ENCODE data around the gene GCSH. TPM values are rescaled to one million over a fixed set of nuclear protein-coding genes. Genes with fewer than 3 reads are reported as not detected.
A peak's percentile ranks its signal among the peaks of the same experiment; 100 is the strongest.

Gene GCSH
- total RNA-seq, 2 donors from 2014 or later: 109 to 118 TPM

GRCh38 chr16:81088836-81089235 lies 7.4 kb downstream of the GCSH start:
- no peak for DNase-seq
- Histone ChIP-seq H3K4me1 (ENCODE audit: control insufficient read depth, insufficient read depth, low read length) (peaks cover 4% of the 10 kb centered on the region), H3K27me3 (ENCODE audit: control insufficient read depth, insufficient read depth, low read length, poor library complexity, severe bottlenecking) (no peaks in the 10 kb centered on the region), H3K36me3 (ENCODE audit: control insufficient read depth, insufficient read depth, low read length) (peaks cover 64% of the 10 kb centered on the region), H3K4me3 (ENCODE audit: low read length) (no peak overlapping the region), H3K27ac (ENCODE audit: low read depth, low read length) (no peak overlapping the region), H3K9ac (ENCODE audit: extremely low read depth, low read length, poor library complexity, severe bottlenecking) (no peak overlapping the region), H3K9me3 (ENCODE audit: control insufficient read depth, low read length) (no peaks in the 10 kb centered on the region)
- Mint-ChIP-seq H3K4me3 (no peak overlapping the region), H3K9me3 (no peaks in the 10 kb centered on the region), H3K4me1 (peaks cover 6% of the 10 kb centered on the region), H3K36me3 (ENCODE audit: low read depth) (peaks cover 56% of the 10 kb centered on the region), H3K27ac (peak overlapping the region; percentile 20), H3K27me3 (ENCODE audit: insufficient read depth) (no peaks in the 10 kb centered on the region)
- TF ChIP-seq CTCF (conservative IDR thresholded peaks at IDR 0.05): no peak
- WGBS, 2 experiments (ENCODE audit: insufficient coverage in 1 of 2, insufficient read length in 1 of 2): 90 to 100% methylated on average over 3 to 4 of the region's 5 CpGs

GRCh38 chr16:81081014-81081413 lies 15.2 kb downstream of the GCSH start:
- no peak overlapping the region for H3K4me3 Mint-ChIP-seq
- Histone ChIP-seq H3K9me3 (ENCODE audit: control insufficient read depth, low read length) (no peaks in the 10 kb centered on the region), H3K27me3 (ENCODE audit: control insufficient read depth, insufficient read depth, low read length, poor library complexity, severe bottlenecking) (no peaks in the 10 kb centered on the region), H3K36me3 (ENCODE audit: control insufficient read depth, insufficient read depth, low read length) (peaks cover 31% of the 10 kb centered on the region), H3K4me1 (ENCODE audit: control insufficient read depth, insufficient read depth, low read length) (peaks cover 4% of the 10 kb centered on the region), H3K27ac (ENCODE audit: low read depth, low read length) (no peak overlapping the region), H3K4me3 (ENCODE audit: low read length) (no peak overlapping the region), H3K9ac (ENCODE audit: extremely low read depth, low read length, poor library complexity, severe bottlenecking) (no peak overlapping the region)
- peaks cover 21% of the 10 kb centered on the region for H3K4me1 Mint-ChIP-seq
- peaks cover 40% of the 10 kb centered on the region for H3K36me3 Mint-ChIP-seq (ENCODE audit: low read depth)
- no peak overlapping the region for H3K27ac Mint-ChIP-seq
- DNase-seq: no peak
- WGBS, 2 experiments (ENCODE audit: insufficient coverage in 1 of 2, insufficient read length in 1 of 2): 95 to 100% methylated on average over 1 to 2 of the region's 4 CpGs
- no peaks in the 10 kb centered on the region for H3K27me3 Mint-ChIP-seq (ENCODE audit: insufficient read depth)
- TF ChIP-seq CTCF (conservative IDR thresholded peaks at IDR 0.05): no peak
- H3K9me3 Mint-ChIP-seq: no peaks in the 10 kb centered on the region

- Histone ChIP-seq H3K27me3 (ENCODE audit: control insufficient read depth, insufficient read depth, low read length, poor library complexity, severe bottlenecking) (no peaks in the 10 kb centered on the region), H3K9me3 (ENCODE audit: control insufficient read depth, low read length) (no peaks in the 10 kb centered on the region), H3K9ac (ENCODE audit: extremely low read depth, low read length, poor library complexity, severe bottlenecking) (no peak overlapping the region), H3K27ac (ENCODE audit: low read depth, low read length) (no peak overlapping the region), H3K36me3 (ENCODE audit: control insufficient read depth, insufficient read depth, low read length) (peaks cover 26% of the 10 kb centered on the region), H3K4me3 (ENCODE audit: low read length) (no peak overlapping the region), H3K4me1 (ENCODE audit: control insufficient read depth, insufficient read depth, low read length) (peaks cover 4% of the 10 kb centered on the region)
- no peaks in the 10 kb centered on the region for H3K9me3 Mint-ChIP-seq
- no peak overlapping the region for H3K27ac Mint-ChIP-seq
- no peak for TF ChIP-seq CTCF (conservative IDR thresholded peaks at IDR 0.05)
- WGBS, 2 experiments (ENCODE audit: insufficient coverage in 1 of 2, insufficient read length in 1 of 2): 71 to 100% methylated on average over 1 of the region's 1 CpG
- H3K4me3 Mint-ChIP-seq: no peak overlapping the region
- no peak for DNase-seq
- H3K4me1 Mint-ChIP-seq: peaks cover 21% of the 10 kb centered on the region
- no peaks in the 10 kb centered on the region for H3K27me3 Mint-ChIP-seq (ENCODE audit: insufficient read depth)
- peaks cover 37% of the 10 kb centered on the region for H3K36me3 Mint-ChIP-seq (ENCODE audit: low read depth)
Observed at GRCh38 chr16:81080233-81080632, 16.0 kb downstream of the GCSH start.

Measured in endodermal cell (in vitro differentiated cells).